SK-N-SH (cell line): ENCODE data around the gene ATG7. TPM values are rescaled to one million over a fixed set of nuclear protein-coding genes. Genes with fewer than 3 reads are reported as not detected.

ENCODE experiments used
- CTCF ChIA-PET: fragments of 300-600, 350-600 bp; formaldehyde crosslinking; extraction: SDS; loops from one replicate; lab custom pipeline; 2021; lab: Yijun Ruan, JAX
- POLR2A ChIA-PET: fragments of 350-600 bp; sonication (Branson Sonifier 250); formaldehyde crosslinking; extraction: SDS; loops from one replicate; lab custom pipeline; 2020; ENCODE audit warnings: antibody characterized with exemption, inconsistent platforms; lab: Yijun Ruan, JAX
- DNase-seq: peaks from one replicate; pipeline ENCODE4 v3.0.0; 2012
- H2AFZ ChIP-seq: fragments of 200-600 bp; sonication (generic); 2 replicates; pipeline ENCODE4 v1.8.1; 2016; ENCODE audit warnings: antibody characterized with exemption, mild to moderate bottlenecking, low read depth
- H3F3A ChIP-seq: fragments of 200-600 bp; sonication (generic); replicated peaks from 2 replicates; pipeline ENCODE3; 2016; ENCODE audit warnings: antibody characterized with exemption, mild to moderate bottlenecking; ENCODE audit not compliant: insufficient read depth
- H3K27ac ChIP-seq, 2 experiments: fragments of 200-500 bp in 1 of 2; fragments of 200-600 bp in 1 of 2; sonication (Bioruptor generic) in 1 of 2; sonication (generic), shearing (Covaris generic) in 1 of 2; 2 replicates each; pipeline versions ENCODE4 v1.5.1 to v1.6.1; 2014 to 2016; ENCODE audit warnings: low read depth in 2 of 2, inconsistent platforms in 1 of 2, low read length in 1 of 2, mild to moderate bottlenecking in 1 of 2, mixed read lengths in 1 of 2
- H3K27me3 ChIP-seq: fragments of 200-600 bp; sonication (generic), shearing (Covaris generic); 2 replicates; pipeline ENCODE4 v1.6.1; 2016; ENCODE audit warnings: mixed run types; ENCODE audit not compliant: insufficient read depth
- H3K36me3 ChIP-seq, 2 experiments: fragments of 200-500 bp in 1 of 2; fragments of 200-600 bp in 1 of 2; sonication (Bioruptor generic) in 1 of 2; sonication (generic) in 1 of 2; replicated peaks in 1 of 2; 2 replicates each; pipeline versions ENCODE3 to v1.5.1; 2014 to 2016; ENCODE audit warnings: low read length in 1 of 2, mild to moderate bottlenecking in 1 of 2; ENCODE audit not compliant: insufficient read depth in 2 of 2, control insufficient read depth in 1 of 2
- H3K4me1 ChIP-seq, 2 experiments: fragments of 200-500 bp in 1 of 2; fragments of 200-600 bp in 1 of 2; sonication (Bioruptor generic) in 1 of 2; sonication (generic), shearing (Covaris generic) in 1 of 2; 2 replicates each; pipeline versions ENCODE4 v1.5.1 to v1.6.1; 2014 to 2016; ENCODE audit warnings: low read depth in 1 of 2, low read length in 1 of 2, mixed run types in 1 of 2; ENCODE audit not compliant: insufficient read depth in 2 of 2, control insufficient read depth in 1 of 2
- H3K4me2 ChIP-seq: fragments of 200-600 bp; sonication (generic), shearing (Covaris generic); 2 replicates; pipeline ENCODE4 v1.6.1; 2017; ENCODE audit warnings: mixed run types
- H3K4me3 ChIP-seq, 2 experiments: fragments of 200-500 bp in 1 of 2; fragments of 200-600 bp in 1 of 2; sonication (Bioruptor generic) in 1 of 2; sonication (generic), shearing (Covaris generic) in 1 of 2; 2 replicates each; pipeline versions ENCODE4 v1.5.1 to v1.8.1; 2014 to 2016; ENCODE audit warnings: low read depth in 2 of 2, inconsistent platforms in 1 of 2, low read length in 1 of 2, mild to moderate bottlenecking in 1 of 2, mixed read lengths in 1 of 2, moderate library complexity in 1 of 2
- H3K79me2 ChIP-seq: fragments of 200-600 bp; sonication (generic); 2 replicates; pipeline ENCODE4 v1.8.1; 2017; ENCODE audit warnings: mild to moderate bottlenecking; ENCODE audit not compliant: insufficient read depth
- H3K9ac ChIP-seq: fragments of 200-600 bp; sonication (generic); 2 replicates; pipeline ENCODE4 v1.6.1; 2017; ENCODE audit warnings: mixed run types
- H3K9me2 ChIP-seq: fragments of 200-600 bp; sonication (generic); 2 replicates; pipeline ENCODE4 v1.6.1; 2017; ENCODE audit warnings: mixed run types
- H3K9me3 ChIP-seq: fragments of 200-600 bp; sonication (generic); 2 replicates; pipeline ENCODE4 v1.6.1; 2017; ENCODE audit warnings: mixed run types, mild to moderate bottlenecking, moderate library complexity
- H4K20me1 ChIP-seq: fragments of 200-600 bp; sonication (generic); 2 replicates; pipeline ENCODE4 v1.6.1; 2017; ENCODE audit warnings: mild to moderate bottlenecking, mixed run types; ENCODE audit not compliant: insufficient read depth
- EP300 ChIP-seq, 2 experiments: IDR thresholded peaks; 2 replicates each; pipeline versions ENCODE4 v1.4.0 to v1.6.1; 2012; ENCODE audit warnings: borderline replicate concordance in 1 of 2, low read depth in 1 of 2, low read length in 1 of 2
- EZH2phosphoT487 ChIP-seq: fragments of 200-600 bp; sonication (generic); IDR thresholded peaks from 2 replicates; pipeline ENCODE4 v1.6.1; 2017; ENCODE audit warnings: low read depth, mixed run types, mild to moderate bottlenecking, antibody characterized with exemption, moderate library complexity, borderline replicate concordance
- GABPA ChIP-seq: IDR thresholded peaks from 2 replicates; pipeline ENCODE4 v1.4.0; 2012; ENCODE audit warnings: low read depth, mild to moderate bottlenecking
- POLR2AphosphoS5 ChIP-seq: IDR thresholded peaks from 2 replicates; pipeline ENCODE4 v1.6.1; 2012; ENCODE audit warnings: low read depth, low read length
- RFX5 ChIP-seq: IDR thresholded peaks from 2 replicates; pipeline ENCODE4 v1.6.1; 2012; ENCODE audit warnings: mild to moderate bottlenecking, improper control_type of control experiment, low read length
- SIN3A ChIP-seq: IDR thresholded peaks from 2 replicates; pipeline ENCODE4 v1.6.1; 2012; ENCODE audit warnings: low read depth, mild to moderate bottlenecking, low read length, moderate library complexity, borderline replicate concordance
- SMC3 ChIP-seq: IDR thresholded peaks from 2 replicates; pipeline ENCODE4 v1.6.1; 2012; ENCODE audit warnings: low read depth, low read length, improper control_type of control experiment
- TCF12 ChIP-seq: IDR thresholded peaks from 2 replicates; pipeline ENCODE4 v1.4.0; 2012
- TEAD4 ChIP-seq: IDR thresholded peaks from 2 replicates; pipeline ENCODE4 v1.4.0; 2012; ENCODE audit warnings: mild to moderate bottlenecking, borderline replicate concordance; ENCODE audit not compliant: insufficient read depth
- WGBS: methylation state at CpG from one replicate; pipeline ENCODE4 v1.1.6; 2017; ENCODE audit warnings: low lambda C conversion rate; 5-methylcytosine and 5-hydroxymethylcytosine counted together
- polyA plus RNA-seq, 3 experiments: library from polyadenylated mRNA; depleted of rRNA; stranded (reverse); fragments of >200 nt; gene quantifications; 2 replicates each; pipeline ENCODE4 v1.2.3, GENCODE V29; 2012
- TF ChIP-seq, protein P1 (sequence below): IDR thresholded peaks from 2 replicates; pipeline ENCODE4 v1.4.0; 2012; ENCODE audit warnings: low read depth, borderline replicate concordance
- TF ChIP-seq, protein P2 (sequence below): IDR thresholded peaks from 2 replicates; pipeline ENCODE4; 2012
- TF ChIP-seq, protein P3 (sequence below): fragments of 200-600 bp; sonication (generic); IDR thresholded peaks from 2 replicates; pipeline ENCODE4 v1.6.1; 2017; ENCODE audit warnings: antibody characterized with exemption, mild to moderate bottlenecking, moderate library complexity

ATG7 gene
- polyA plus RNA-seq, 1 of the 3 experiments (the other 2 are of a cell fraction), result 29.5 TPM

DNA sequence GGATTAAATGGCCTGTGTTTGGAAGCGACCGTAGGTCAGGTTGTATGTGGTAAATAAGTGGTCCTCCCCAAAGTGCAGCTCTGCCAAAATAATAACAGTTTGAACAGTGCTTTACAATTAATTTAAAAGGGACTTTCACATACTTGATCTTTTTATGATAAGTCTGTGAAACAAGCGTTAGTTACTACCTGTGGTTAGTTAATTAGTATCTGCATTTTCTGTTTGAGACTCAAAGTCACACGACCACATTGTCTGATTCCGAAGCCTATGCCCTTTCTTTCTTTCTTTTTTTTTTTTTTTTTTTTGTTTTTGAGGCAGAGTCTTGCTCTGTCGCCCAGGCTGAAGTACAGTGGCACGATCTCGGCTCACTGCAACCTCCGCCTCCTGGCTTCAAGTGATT is 45.1 kb downstream of the ATG7 start:
- WGBS, result 86% methylated on average over 9 of the region's 9 CpGs
- Histone ChIP-seq H3F3A (no peaks in the 10 kb centered on the region), H3K4me1 (peaks cover 0 to 2% of the 10 kb centered on the region in 2 experiments; a peak in 1 of 4 replicates), H2AFZ (no peak overlapping the region), H3K9me3 (no peaks in the 10 kb centered on the region), H4K20me1 (no peaks in the 10 kb centered on the region), H3K9me2 (no peaks in the 10 kb centered on the region), H3K27me3 (no peaks in the 10 kb centered on the region), H3K79me2 (no peaks in the 10 kb centered on the region), H3K27ac (no peak overlapping the region), H3K36me3 (peaks cover 72 to 73% of the 10 kb centered on the region in 2 experiments), H3K4me2 (no peak overlapping the region), H3K4me3 (no peak overlapping the region), H3K9ac (no peak overlapping the region)
- TF ChIP-seq, protein P1, sequence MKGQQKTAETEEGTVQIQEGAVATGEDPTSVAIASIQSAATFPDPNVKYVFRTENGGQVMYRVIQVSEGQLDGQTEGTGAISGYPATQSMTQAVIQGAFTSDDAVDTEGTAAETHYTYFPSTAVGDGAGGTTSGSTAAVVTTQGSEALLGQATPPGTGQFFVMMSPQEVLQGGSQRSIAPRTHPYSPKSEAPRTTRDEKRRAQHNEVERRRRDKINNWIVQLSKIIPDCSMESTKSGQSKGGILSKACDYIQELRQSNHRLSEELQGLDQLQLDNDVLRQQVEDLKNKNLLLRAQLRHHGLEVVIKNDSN, result no peak
- TF ChIP-seq RFX5, result no peak
- no peak for TF ChIP-seq SMC3
- TF ChIP-seq GABPA, result no peak
- TF ChIP-seq TEAD4, result no peak
- TF ChIP-seq EZH2phosphoT487, result no peak
- no peak for TF ChIP-seq TCF12
- ChIA-PET CTCF (interaction anchor here (1.4 to 2.0 kb wide), 2 partner anchors 18 to 163 kb away, joined by 3 to 6 read pairs; partner anchors contain the start of gene HRH1), POLR2A (no interaction called here)
- no peak for DNase-seq

DNA sequence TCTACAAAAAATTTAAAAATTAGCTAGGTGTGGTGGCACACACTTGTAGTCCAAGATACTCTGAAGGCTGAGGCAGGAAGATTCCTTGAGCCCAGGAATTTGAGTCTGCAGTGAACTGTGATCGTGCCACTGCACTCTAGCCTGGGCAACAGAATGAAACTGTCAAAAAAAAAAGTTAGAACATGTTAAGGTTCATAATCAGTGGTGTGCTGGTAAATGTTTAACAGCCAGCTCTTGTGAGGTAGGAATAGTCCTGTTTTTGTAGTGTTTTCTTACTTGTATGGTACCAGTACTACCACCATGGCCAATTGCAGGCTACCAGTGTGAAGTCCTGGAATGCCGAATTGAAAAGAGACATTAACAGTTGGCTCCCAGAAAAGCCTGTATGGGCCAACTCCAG is 50.7 kb downstream of the ATG7 start:
- ChIA-PET POLR2A (no interaction called here), CTCF (interaction anchor here (1.0 to 5.8 kb wide), 2 partner anchors 12 to 168 kb away, joined by 3 to 38 read pairs; no protein-coding TSS in a partner anchor)
- no peak for DNase-seq

More for the DNA sequence above, 50.7 kb downstream of the ATG7 start:
- whole genome bisulfite sequencing, result 97% methylated on average over 2 of the region's 2 CpGs
- Histone ChIP-seq H3K9me3 (no peaks in the 10 kb centered on the region), H3K36me3 (peaks cover 37 to 61% of the 10 kb centered on the region in 2 experiments), H4K20me1 (no peaks in the 10 kb centered on the region), H3K4me1 (no peaks in the 10 kb centered on the region; a peak in 1 of 4 replicates), H3K9ac (no peak overlapping the region), H3K79me2 (no peaks in the 10 kb centered on the region), H3K9me2 (no peaks in the 10 kb centered on the region), H3K4me3 (no peak overlapping the region), H3F3A (peaks cover 4% of the 10 kb centered on the region), H2AFZ (no peak overlapping the region), H3K4me2 (no peak overlapping the region), H3K27ac (no peak overlapping the region), H3K27me3 (no peaks in the 10 kb centered on the region)
- TF ChIP-seq TEAD4, result no peak
- no peak for TF ChIP-seq EP300 (IDR thresholded peaks at IDR 0.05; ENCODE audit: borderline replicate concordance in 1 of 2, low read depth in 1 of 2, low read length in 1 of 2)
- TF ChIP-seq, protein P2, sequence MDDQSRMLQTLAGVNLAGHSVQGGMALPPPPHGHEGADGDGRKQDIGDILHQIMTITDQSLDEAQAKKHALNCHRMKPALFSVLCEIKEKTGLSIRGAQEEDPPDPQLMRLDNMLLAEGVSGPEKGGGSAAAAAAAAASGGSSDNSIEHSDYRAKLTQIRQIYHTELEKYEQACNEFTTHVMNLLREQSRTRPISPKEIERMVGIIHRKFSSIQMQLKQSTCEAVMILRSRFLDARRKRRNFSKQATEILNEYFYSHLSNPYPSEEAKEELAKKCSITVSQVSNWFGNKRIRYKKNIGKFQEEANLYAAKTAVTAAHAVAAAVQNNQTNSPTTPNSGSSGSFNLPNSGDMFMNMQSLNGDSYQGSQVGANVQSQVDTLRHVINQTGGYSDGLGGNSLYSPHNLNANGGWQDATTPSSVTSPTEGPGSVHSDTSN, result no peak
- no peak for TF ChIP-seq POLR2AphosphoS5
- TF ChIP-seq, protein P3, sequence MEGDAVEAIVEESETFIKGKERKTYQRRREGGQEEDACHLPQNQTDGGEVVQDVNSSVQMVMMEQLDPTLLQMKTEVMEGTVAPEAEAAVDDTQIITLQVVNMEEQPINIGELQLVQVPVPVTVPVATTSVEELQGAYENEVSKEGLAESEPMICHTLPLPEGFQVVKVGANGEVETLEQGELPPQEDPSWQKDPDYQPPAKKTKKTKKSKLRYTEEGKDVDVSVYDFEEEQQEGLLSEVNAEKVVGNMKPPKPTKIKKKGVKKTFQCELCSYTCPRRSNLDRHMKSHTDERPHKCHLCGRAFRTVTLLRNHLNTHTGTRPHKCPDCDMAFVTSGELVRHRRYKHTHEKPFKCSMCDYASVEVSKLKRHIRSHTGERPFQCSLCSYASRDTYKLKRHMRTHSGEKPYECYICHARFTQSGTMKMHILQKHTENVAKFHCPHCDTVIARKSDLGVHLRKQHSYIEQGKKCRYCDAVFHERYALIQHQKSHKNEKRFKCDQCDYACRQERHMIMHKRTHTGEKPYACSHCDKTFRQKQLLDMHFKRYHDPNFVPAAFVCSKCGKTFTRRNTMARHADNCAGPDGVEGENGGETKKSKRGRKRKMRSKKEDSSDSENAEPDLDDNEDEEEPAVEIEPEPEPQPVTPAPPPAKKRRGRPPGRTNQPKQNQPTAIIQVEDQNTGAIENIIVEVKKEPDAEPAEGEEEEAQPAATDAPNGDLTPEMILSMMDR, result no peak
- TF ChIP-seq EZH2phosphoT487, result no peak
- no peak for TF ChIP-seq SIN3A
